Sigmoid colon (tissue), 7 donors: ENCODE results near the gene TCF7L1. TPM values are rescaled to one million over a fixed set of nuclear protein-coding genes. Genes with fewer than 3 reads are reported as not detected.

ENCODE experiments used
- DNase-seq: peaks from one replicate; pipeline ENCODE4 v3.0.0-alpha.2; 2019
- H3K27ac ChIP-seq, 4 donors: fragments of 200-600 bp; sonication (generic); one replicate each; pipeline ENCODE4 v1.5.1; 2016 to 2019; ENCODE audit warnings: mild to moderate bottlenecking in 1 of 4
- H3K27me3 ChIP-seq, 3 donors: fragments of 200-600 bp; sonication (generic); one replicate each; pipeline ENCODE4 v1.5.1; 2019; ENCODE audit warnings: mild to moderate bottlenecking in 1 of 3
- H3K36me3 ChIP-seq, 4 donors: fragments of 200-600 bp; sonication (generic); one replicate each; pipeline ENCODE4 v1.5.1; 2016 to 2019
- H3K4me1 ChIP-seq, 4 donors: fragments of 200-600 bp; sonication (generic); one replicate each; pipeline ENCODE4 v1.5.1; 2017 to 2019
- H3K4me3 ChIP-seq, 4 donors: fragments of 200-600 bp; sonication (generic); one replicate each; pipeline ENCODE4 v1.5.1; 2017 to 2019; ENCODE audit warnings: mild to moderate bottlenecking in 2 of 4, moderate library complexity in 1 of 4
- H3K9me3 ChIP-seq, 4 donors: fragments of 200-600 bp in 3 of 4; sonication (generic) in 3 of 4; one replicate each; pipeline versions ENCODE4 v1.5.1 to v1.6.1; 2013 to 2019
- EP300 ChIP-seq, 4 donors: sonication (generic); formaldehyde crosslinking; IDR thresholded peaks; one replicate each; pipeline ENCODE4 v1.6.1; 2017; ENCODE audit warnings: antibody characterized with exemption in 4 of 4
- POLR2A ChIP-seq, 2 donors: fragments of 450-650 bp; IDR thresholded peaks; one replicate each; pipeline ENCODE4 v1.6.1; 2016; ENCODE audit warnings: antibody characterized with exemption in 2 of 2, mild to moderate bottlenecking in 2 of 2, moderate library complexity in 2 of 2
- POLR2AphosphoS5 ChIP-seq, 4 donors: sonication (generic); formaldehyde crosslinking; IDR thresholded peaks; one replicate each; pipeline ENCODE4 v1.6.1; 2017; ENCODE audit warnings: antibody characterized with exemption in 4 of 4
- WGBS, 2 donors: extraction: QIAGEN DNeasy Blood & Tissue Kit; methylation state at CpG; one replicate each; pipeline ENCODE4 v1.1.7; 2013; 5-methylcytosine and 5-hydroxymethylcytosine counted together
- intact Hi-C: fragments of 100-400 bp; cut with DNase I; formaldehyde crosslinking; loops from one replicate; pipeline ENCODE4 v1.15.1; 2023
- polyA plus RNA-seq, 3 donors: library from polyadenylated mRNA; stranded (reverse); fragments of 200-250 nt; gene quantifications; one replicate each; pipeline ENCODE4 v1.2.3, GENCODE V29; 2013
- total RNA-seq, 4 donors: library from RNA; depleted of rRNA; stranded (reverse); fragments of >200 nt; gene quantifications; one replicate each; pipeline ENCODE4 v1.1.0, GENCODE V29; 2016
- TF ChIP-seq, protein P1 (sequence below), 4 experiments: fragments of 450-650 bp in 3 of 4; fragments of 200-600 bp in 1 of 4; IDR thresholded peaks; one replicate each; pipeline ENCODE4 v1.5.1; 2016 to 2019; ENCODE audit warnings: antibody characterized with exemption in 4 of 4, mild to moderate bottlenecking in 3 of 4, moderate library complexity in 2 of 4
- donor health status: healthy with polysubstance abuse.
- donor health status: Bipolar disorder and iron deficiency.
- donor health status: healthy.

Gene TCF7L1
- total and polyA plus RNA-seq, 7 donors, result 1.2 to 15.2 (median 4.0) TPM

DNA sequence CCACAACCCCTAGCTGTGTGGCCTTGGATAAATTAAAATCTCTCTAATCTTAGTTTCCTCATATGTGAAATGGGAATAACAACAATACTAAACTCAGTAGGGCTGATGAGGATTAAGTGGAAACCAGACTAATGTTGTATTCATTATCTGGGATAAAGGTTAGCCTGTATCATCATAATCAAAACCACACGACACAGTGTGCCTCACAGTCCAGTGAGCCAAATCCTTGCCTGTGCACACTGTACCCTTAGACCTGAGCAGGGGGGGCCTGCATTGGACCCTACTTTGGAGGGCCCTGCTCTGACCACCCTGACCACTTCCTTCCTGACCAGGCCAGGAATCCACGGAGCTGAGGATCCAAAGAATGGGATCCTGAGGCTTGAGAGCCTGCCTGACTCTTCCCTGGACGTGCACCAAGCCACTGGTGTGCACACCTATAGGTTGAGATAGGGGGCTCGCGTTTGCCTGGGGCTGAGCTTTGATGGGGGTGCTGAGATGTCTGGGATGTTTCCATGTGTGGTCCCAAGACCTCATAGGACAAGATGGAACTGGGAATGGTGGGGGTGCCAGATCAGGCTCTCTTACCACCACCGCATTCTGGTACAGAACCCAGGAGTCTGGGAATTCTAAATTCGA, 124.9 kb downstream of the TCF7L1 start:
- Histone ChIP-seq H3K4me3 (no peak overlapping the region), H3K27me3 (no peaks in the 10 kb centered on the region), H3K27ac (peak overlapping the region in 3 of 4 donors; percentile 28 to 76 (median 50)), H3K36me3 (no peaks in the 10 kb centered on the region), H3K4me1 (peaks cover 0 to 48% (median 34%) of the 10 kb centered on the region in 4 donors), H3K9me3 (no peaks in the 10 kb centered on the region)
- 77 to 83% methylated on average over 7 of the region's 7 CpGs for WGBS, 2 donors
- intact Hi-C loops, result no loop called here
- no peak for TF ChIP-seq POLR2AphosphoS5 (IDR thresholded peaks at IDR 0.05)
- no peak for TF ChIP-seq EP300 (IDR thresholded peaks at IDR 0.05)
- TF ChIP-seq, protein P1, sequence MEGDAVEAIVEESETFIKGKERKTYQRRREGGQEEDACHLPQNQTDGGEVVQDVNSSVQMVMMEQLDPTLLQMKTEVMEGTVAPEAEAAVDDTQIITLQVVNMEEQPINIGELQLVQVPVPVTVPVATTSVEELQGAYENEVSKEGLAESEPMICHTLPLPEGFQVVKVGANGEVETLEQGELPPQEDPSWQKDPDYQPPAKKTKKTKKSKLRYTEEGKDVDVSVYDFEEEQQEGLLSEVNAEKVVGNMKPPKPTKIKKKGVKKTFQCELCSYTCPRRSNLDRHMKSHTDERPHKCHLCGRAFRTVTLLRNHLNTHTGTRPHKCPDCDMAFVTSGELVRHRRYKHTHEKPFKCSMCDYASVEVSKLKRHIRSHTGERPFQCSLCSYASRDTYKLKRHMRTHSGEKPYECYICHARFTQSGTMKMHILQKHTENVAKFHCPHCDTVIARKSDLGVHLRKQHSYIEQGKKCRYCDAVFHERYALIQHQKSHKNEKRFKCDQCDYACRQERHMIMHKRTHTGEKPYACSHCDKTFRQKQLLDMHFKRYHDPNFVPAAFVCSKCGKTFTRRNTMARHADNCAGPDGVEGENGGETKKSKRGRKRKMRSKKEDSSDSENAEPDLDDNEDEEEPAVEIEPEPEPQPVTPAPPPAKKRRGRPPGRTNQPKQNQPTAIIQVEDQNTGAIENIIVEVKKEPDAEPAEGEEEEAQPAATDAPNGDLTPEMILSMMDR (IDR thresholded peaks at IDR 0.05), result no peak
- no peak for TF ChIP-seq POLR2A (IDR thresholded peaks at IDR 0.05)
- DNase-seq, result no peak

DNA sequence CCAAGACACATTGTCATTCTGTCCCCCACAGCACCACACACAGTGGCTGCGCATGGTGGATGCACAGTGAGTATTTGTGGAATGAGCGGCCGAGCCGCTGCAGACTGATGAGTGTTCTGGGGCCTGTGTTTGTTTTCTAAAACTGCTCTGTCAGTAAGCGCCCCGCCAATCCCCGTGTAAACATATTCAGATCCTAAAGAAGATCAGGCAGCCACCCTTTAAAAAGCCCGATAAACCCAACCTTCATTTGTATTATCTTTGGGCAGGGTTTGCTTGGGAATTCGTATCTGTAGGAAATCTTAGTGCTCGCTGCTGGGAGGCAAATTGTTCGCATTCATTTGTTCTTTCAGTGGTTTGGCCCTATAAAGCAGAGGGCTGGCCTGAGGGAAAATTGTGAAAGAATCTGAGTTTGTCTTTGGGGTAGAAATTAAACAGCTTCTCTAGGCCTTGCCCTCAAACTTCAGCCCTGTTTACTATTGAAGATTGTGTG, 126.0 kb downstream of the TCF7L1 start:
- 87 to 88% methylated on average over 11 of the region's 11 CpGs for WGBS, 2 donors
- H3K4me3 ChIP-seq, result no peak overlapping the region
- DNase-seq, result no peak
- peaks cover 0 to 47% (median 34%) of the 10 kb centered on the region in 4 donors for H3K4me1 ChIP-seq
- H3K27me3 ChIP-seq, result no peaks in the 10 kb centered on the region
- peak overlapping the region; percentile 34 to 76 (median 47) for H3K27ac ChIP-seq
- TF ChIP-seq, protein P1 (IDR thresholded peaks at IDR 0.05), result no peak
- TF ChIP-seq POLR2A (IDR thresholded peaks at IDR 0.05), result no peak
- TF ChIP-seq POLR2AphosphoS5 (IDR thresholded peaks at IDR 0.05), result no peak
- no peak for TF ChIP-seq EP300 (IDR thresholded peaks at IDR 0.05)
- no peaks in the 10 kb centered on the region for H3K9me3 ChIP-seq
- no peaks in the 10 kb centered on the region for H3K36me3 ChIP-seq
- intact Hi-C loops, result no loop called here

DNA sequence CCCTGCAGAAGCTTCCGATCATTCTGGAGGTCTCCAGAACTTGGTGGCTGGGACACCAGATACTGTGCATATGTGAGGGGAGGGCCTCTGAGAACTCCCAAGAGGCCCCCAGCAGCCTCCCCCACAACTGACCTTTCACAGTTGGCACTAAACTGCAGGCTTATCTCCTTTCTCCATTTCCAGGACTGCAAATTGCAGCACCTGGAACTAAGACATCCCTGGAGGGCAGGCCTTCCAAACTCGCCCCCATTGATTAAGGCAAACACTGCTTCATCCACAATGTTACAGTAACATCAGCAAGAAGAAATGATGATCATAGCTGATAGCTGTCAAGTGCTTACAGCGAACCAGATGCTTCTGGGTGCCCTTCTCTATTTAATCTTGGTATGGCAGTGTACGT, 126.7 kb downstream of the TCF7L1 start:
- Histone ChIP-seq H3K36me3 (no peaks in the 10 kb centered on the region), H3K4me3 (no peak overlapping the region), H3K27ac (peak overlapping the region; percentile 34 to 76 (median 47)), H3K9me3 (no peaks in the 10 kb centered on the region), H3K4me1 (peaks cover 0 to 44% (median 32%) of the 10 kb centered on the region in 4 donors), H3K27me3 (no peaks in the 10 kb centered on the region)
- DNase-seq, result no peak
- 86 to 90% methylated on average over 4 of the region's 4 CpGs for WGBS, 2 donors
- TF ChIP-seq EP300 (IDR thresholded peaks at IDR 0.05), result no peak
- TF ChIP-seq, protein P1 (IDR thresholded peaks at IDR 0.05), result no peak
- no peak for TF ChIP-seq POLR2A (IDR thresholded peaks at IDR 0.05)
- TF ChIP-seq POLR2AphosphoS5 (IDR thresholded peaks at IDR 0.05), result no peak
- intact Hi-C loops, result no loop called here

DNA sequence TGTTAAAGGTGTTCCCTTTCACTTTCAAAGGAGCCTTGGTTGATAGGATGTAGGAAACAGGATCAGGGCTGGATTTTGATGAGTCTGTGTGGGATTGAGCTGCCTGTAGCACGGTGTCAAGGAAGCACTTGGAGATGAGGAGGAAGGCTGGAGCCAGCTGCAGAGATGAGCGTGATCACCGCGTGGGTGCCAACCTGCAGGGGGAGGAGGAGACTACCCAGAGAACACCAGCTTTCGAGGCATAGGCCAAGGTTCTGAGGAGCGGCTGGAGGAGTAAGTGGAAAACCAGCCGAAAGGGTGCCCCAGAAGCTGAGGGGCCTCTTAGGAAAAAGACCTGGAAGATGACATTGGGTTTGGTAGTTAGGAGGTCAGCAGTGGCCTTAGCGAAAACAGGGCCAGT, 130.4 kb downstream of the TCF7L1 start:
- intact Hi-C loops, result no loop called here
- Histone ChIP-seq H3K27me3 (no peaks in the 10 kb centered on the region), H3K9me3 (no peaks in the 10 kb centered on the region), H3K36me3 (no peaks in the 10 kb centered on the region), H3K4me3 (no peak overlapping the region), H3K4me1 (peaks cover 0 to 23% (median 15%) of the 10 kb centered on the region in 4 donors), H3K27ac (no peak overlapping the region)
- WGBS, 2 donors, result 90 to 91% methylated on average over 8 of the region's 8 CpGs
- DNase-seq, result no peak
- no peak for TF ChIP-seq POLR2AphosphoS5 (IDR thresholded peaks at IDR 0.05)
- TF ChIP-seq, protein P1 (IDR thresholded peaks at IDR 0.05), result no peak
- no peak for TF ChIP-seq EP300 (IDR thresholded peaks at IDR 0.05)
- no peak for TF ChIP-seq POLR2A (IDR thresholded peaks at IDR 0.05)
